Heart right ventricle (tissue), 16 donors: ENCODE results near the gene TSKU. TPM values are rescaled to one million over a fixed set of nuclear protein-coding genes. Genes with fewer than 3 reads are reported as not detected.

Source experiments
- ATAC-seq, 8 donors: fragments of 200-7000 bp; cut with Tn5 transposase; one replicate each; pipeline ENCODE4 v1.9.1; 2020; ENCODE audit warnings: mild to moderate bottlenecking in 8 of 8, moderate library complexity in 8 of 8, moderate number of reproducible peaks in 1 of 8
- DNase-seq, 2 donors: peaks; one replicate each; pipeline ENCODE4 v3.0.0-alpha.2; 2020
- H3K27ac ChIP-seq, 10 donors: fragments of 200-600 bp; sonication (generic) in 2 of 10; one replicate each; pipeline versions ENCODE4 v1.5.0 to v1.8.0; 2020 to 2022; ENCODE audit warnings: mild to moderate bottlenecking in 3 of 10
- H3K27me3 ChIP-seq, 7 donors: fragments of 200-600 bp; one replicate each; pipeline ENCODE4 v1.8.0; 2021 to 2022; ENCODE audit warnings: mild to moderate bottlenecking in 2 of 7
- H3K36me3 ChIP-seq, 9 donors: fragments of 200-600 bp; sonication (generic) in 1 of 9; one replicate each; pipeline versions ENCODE4 v1.5.0 to v1.8.0; 2020 to 2022; ENCODE audit warnings: mild to moderate bottlenecking in 2 of 9
- H3K4me1 ChIP-seq, 9 donors: fragments of 200-600 bp; sonication (generic) in 1 of 9; one replicate each; pipeline versions ENCODE4 v1.5.0 to v1.8.0; 2020 to 2022; ENCODE audit warnings: mild to moderate bottlenecking in 4 of 9
- H3K4me3 ChIP-seq, 10 donors: fragments of 200-600 bp; sonication (generic) in 2 of 10; one replicate each; pipeline versions ENCODE4 v1.5.0 to v1.8.0; 2020 to 2022; ENCODE audit warnings: mild to moderate bottlenecking in 7 of 10, moderate library complexity in 2 of 10
- H3K9me3 ChIP-seq, 11 donors: fragments of 200-600 bp in 10 of 11; sonication (generic) in 2 of 11; one replicate each; pipeline versions ENCODE4 v1.5.0 to v1.8.0; 2013 to 2022; ENCODE audit warnings: mild to moderate bottlenecking in 2 of 11, control low read depth in 1 of 11, moderate library complexity in 1 of 11
- CTCF ChIP-seq, 9 donors: fragments of 200-600 bp; sonication (generic) in 2 of 9; IDR thresholded peaks; one replicate each; pipeline versions ENCODE4 v1.5.0 to v1.8.0; 2021 to 2022; ENCODE audit warnings: antibody characterized with exemption in 9 of 9, mild to moderate bottlenecking in 5 of 9, moderate library complexity in 1 of 9
- WGBS, 2 donors: extraction: QIAGEN DNeasy Blood & Tissue Kit; methylation state at CpG; one replicate each; pipeline ENCODE4 v1.1.7; 2013; ENCODE audit warnings: inconsistent platforms in 1 of 2; 5-methylcytosine and 5-hydroxymethylcytosine counted together
- intact Hi-C, 10 donors: fragments of 100-400 bp; cut with DNase I; formaldehyde crosslinking; loops; one replicate each; pipeline versions ENCODE4 v1.11.1 to v1.14.2; 2022
- polyA plus RNA-seq, 2 donors: library from polyadenylated mRNA; stranded (reverse); fragments of 200-250 nt; gene quantifications; one replicate each; pipeline ENCODE4 v1.2.3, GENCODE V29; 2013
- total RNA-seq, 10 donors: library from RNA; stranded (reverse); fragmentation: NEBNext Ultra II Directional in 3 of 10; extraction: Animal tissue kit (Norgen Biotek cat#: 25700) in 3 of 10; gene quantifications; one replicate each; pipeline versions ENCODE4 v1.2.1 to v1.2.4, GENCODE V29; 2021 to 2023
- donor health status: Arrhythmogenic right ventricular cardiomyopathy.
- donor health status: ischemic (EF 13 %, LVEDD 7.1; RV severe dilation, severe dysfunction).
- donor health status: healthy with polysubstance abuse.
- donor health status: DM: no; HTN: yes; CAD: no.
- donor health status: DM: no; HTN: no; CAD: no.
- donor health status: ischemic (EF 25% LVEDD 6.9; RV normal size, moderate dysfunction).
- donor health status: ischemic (EF 25% LVEDD 5.7; RV mildly dilated, moderate dysfunction).
- donor health status: healthy.
- donor health status: DM: yes; HTN: yes; CAD: no.
- donor health status: Ischemic cardiomyopathy.
- donor health status: ischemic (EF 35%, LVEDD 5.7; RV mildly dilated, moderate dysfunction).
- donor health status: nonischemic (EF 11% LVEDD 7.7; RV severe dilation, severe dysfunction).
- donor health status: DM: yes; HTN: yes; CAD: no.
- donor health status: PGD.
- donor health status: ischemic (EF 29% LVEDD 5.4; RV normal size, mild dysfunction).
- donor health status: nonischemic (EF 23%, LVEDD 6.1; RV moderate dilation, normal function).

TSKU gene
- total and polyA plus RNA-seq, 12 donors: 3.0 to 21.9 (median 6.8) TPM

- intact Hi-C loops: loop anchor here in 5 of 10 donors (5.0 to 10.0 kb wide), 5 partner anchors 165 to 345 kb away; no protein-coding TSS in a partner anchor
- no peak for TF ChIP-seq CTCF (IDR thresholded peaks at IDR 0.05)
- Histone ChIP-seq H3K4me1 (peaks cover 0 to 26% (median 3%) of the 10 kb centered on the region in 9 donors), H3K9me3 (no peaks in the 10 kb centered on the region), H3K36me3 (no peaks in the 10 kb centered on the region), H3K27me3 (no peaks in the 10 kb centered on the region), H3K4me3 (no peak overlapping the region), H3K27ac (no peak overlapping the region)
- DNase-seq: no peak
- 82 to 85% methylated on average over 6 of the region's 6 CpGs for WGBS, 2 donors
- ATAC-seq: no peak
Observed at GRCh38 chr11:76739798-76740197, 43.4 kb upstream of the TSKU start.

GRCh38 chr11:76740772-76741171 is 42.4 kb upstream of the TSKU start:
- Histone ChIP-seq H3K36me3 (no peaks in the 10 kb centered on the region), H3K4me1 (peaks cover 0 to 31% (median 10%) of the 10 kb centered on the region in 9 donors), H3K27me3 (no peaks in the 10 kb centered on the region), H3K27ac (peak overlapping the region in 1 of 10 donors; percentile 15), H3K4me3 (no peak overlapping the region), H3K9me3 (no peaks in the 10 kb centered on the region)
- intact Hi-C loops: no loop called here
- WGBS, 2 donors: 65 to 82% methylated on average over 5 of the region's 5 CpGs
- DNase-seq (no peak), ATAC-seq (no peak)
- TF ChIP-seq CTCF (IDR thresholded peaks at IDR 0.05): no peak

GRCh38 chr11:76742902-76743301 is 40.3 kb upstream of the TSKU start:
- Histone ChIP-seq H3K36me3 (no peaks in the 10 kb centered on the region), H3K9me3 (no peaks in the 10 kb centered on the region), H3K27me3 (no peaks in the 10 kb centered on the region), H3K27ac (no peak overlapping the region), H3K4me3 (no peak overlapping the region), H3K4me1 (peaks cover 0 to 27% (median 11%) of the 10 kb centered on the region in 9 donors)
- 73 to 93% methylated on average over 4 of the region's 4 CpGs for WGBS, 2 donors
- ATAC-seq (no peak), DNase-seq (no peak)
- TF ChIP-seq CTCF (IDR thresholded peaks at IDR 0.05): no peak
- intact Hi-C loops: no loop called here

- peak in 6 of 8 donors; percentile 14 to 65 (median 46) for ATAC-seq
- WGBS, 2 donors: 70 to 71% methylated on average over 14 of the region's 14 CpGs
- H3K27ac ChIP-seq: peak overlapping the region in 2 of 10 donors; percentile 0 to 28
Observed at GRCh38 chr11:76744186-76745043, 38.7 kb upstream of the TSKU start.

More at GRCh38 chr11:76744186-76745043, 38.7 kb upstream of the TSKU start:
- intact Hi-C loops: loop anchor here in 1 of 10 donors (5.0 kb wide), 1 partner anchor 43 kb away; no protein-coding TSS in a partner anchor
- H3K4me1 ChIP-seq: peaks cover 0 to 27% (median 12%) of the 10 kb centered on the region in 9 donors
- no peaks in the 10 kb centered on the region for H3K36me3 ChIP-seq
- H3K9me3 ChIP-seq: no peaks in the 10 kb centered on the region
- TF ChIP-seq CTCF (IDR thresholded peaks at IDR 0.05): no peak
- no peak for DNase-seq
- no peaks in the 10 kb centered on the region for H3K27me3 ChIP-seq
- no peak overlapping the region for H3K4me3 ChIP-seq
